T-cell (primary cell): ENCODE measurements around the gene COL15A1. TPM values are rescaled to one million over a fixed set of nuclear protein-coding genes. Genes with fewer than 3 reads are reported as not detected.

Source experiments
- ATAC-seq, 4 experiments: fragments of 200-7000 bp in 3 of 4; fragments of 150-1000 bp in 1 of 4; cut with Tn5 transposase; replicated peaks in 1 of 4; 1 replicate in 3 of 4; 2 replicates in 1 of 4; pipeline ENCODE4 v1.10.0; 2021; ENCODE audit warnings: moderate library complexity in 3 of 4, mild to moderate bottlenecking in 2 of 4, moderate number of reproducible peaks in 1 of 4
- CTCF ChIA-PET, 2 donors: fragments of 300-600 bp; sonication (Branson Sonifier 250); formaldehyde crosslinking; loops; one replicate each; lab custom pipeline; 2022; ENCODE audit warnings: antibody characterized with exemption in 2 of 2; lab: Charles Lee
- POLR2A ChIA-PET, 2 donors: fragments of 300-600 bp; sonication (Branson Sonifier 250); formaldehyde crosslinking; loops; one replicate each; lab custom pipeline; 2022; ENCODE audit warnings: antibody characterized with exemption in 2 of 2; lab: Charles Lee
- DNase-seq, 35 experiments: peaks; one replicate each; pipeline versions ENCODE4 v3.0.0 to v3.0.0-alpha.2; 2013 to 2023
- H3K27ac ChIP-seq: one replicate; pipeline ENCODE4 v1.5.1; 2013; ENCODE audit warnings: low read length
- H3K27me3 ChIP-seq, 2 experiments: replicated peaks in 1 of 2; 1 replicate in 1 of 2; 2 replicates in 1 of 2; pipeline versions ENCODE4 v1.6.1 to v1.7.0; 2013; ENCODE audit warnings: low read length in 1 of 2, mixed read lengths in 1 of 2; ENCODE audit not compliant: control insufficient read depth in 2 of 2, insufficient read depth in 2 of 2; ENCODE audit errors: extremely low read depth in 1 of 2
- H3K36me3 ChIP-seq, 2 donors: 1 replicate in 1 of 2; 2 replicates in 1 of 2; pipeline versions ENCODE4 v1.6.1 to v1.7.0; 2013; ENCODE audit warnings: low read length in 1 of 2; ENCODE audit not compliant: control insufficient read depth in 2 of 2, insufficient read depth in 1 of 2; ENCODE audit errors: extremely low read depth in 1 of 2
- H3K4me1 ChIP-seq, 2 experiments: 1 replicate in 1 of 2; 2 replicates in 1 of 2; pipeline versions ENCODE4 v1.6.1 to v1.7.0; 2013; ENCODE audit warnings: low read length in 2 of 2, mixed read lengths in 1 of 2; ENCODE audit not compliant: insufficient read depth in 2 of 2, control insufficient read depth in 1 of 2; ENCODE audit errors: extremely low read depth in 1 of 2
- H3K4me3 ChIP-seq, 2 donors: 1 replicate in 1 of 2; 2 replicates in 1 of 2; pipeline versions ENCODE4 v1.5.1 to v1.7.0; 2013; ENCODE audit warnings: mild to moderate bottlenecking in 2 of 2, low read length in 1 of 2, moderate library complexity in 1 of 2; ENCODE audit not compliant: control insufficient read depth in 1 of 2; ENCODE audit errors: extremely low read depth in 1 of 2
- H3K9me3 ChIP-seq: 2 replicates; pipeline ENCODE4 v1.7.0; 2013
- H3K27ac Mint-ChIP-seq, 2 donors: one replicate each; pipeline ENCODE4 v1.8.0; 2020 to 2021; ENCODE audit warnings: mild to moderate bottlenecking in 2 of 2, mixed read lengths in 2 of 2
- H3K27me3 Mint-ChIP-seq, 2 donors: one replicate each; pipeline ENCODE4 v1.8.0; 2021 to 2022; ENCODE audit warnings: mixed read lengths in 2 of 2
- H3K36me3 Mint-ChIP-seq: one replicate; pipeline ENCODE4 v1.8.0; 2021; ENCODE audit warnings: mixed read lengths
- H3K4me1 Mint-ChIP-seq, 3 donors: one replicate each; pipeline ENCODE4 v1.8.0; 2020 to 2022; ENCODE audit warnings: mixed read lengths in 3 of 3, mild to moderate bottlenecking in 1 of 3
- H3K4me3 Mint-ChIP-seq, 3 donors: one replicate each; pipeline ENCODE4 v1.8.0; 2020 to 2022; ENCODE audit warnings: mild to moderate bottlenecking in 3 of 3, mixed read lengths in 3 of 3, moderate library complexity in 3 of 3
- H3K9me3 Mint-ChIP-seq, 3 donors: one replicate each; pipeline ENCODE4 v1.8.0; 2020 to 2022; ENCODE audit warnings: mixed read lengths in 3 of 3
- WGBS: methylation state at CpG from one replicate; pipeline ENCODE4 v1.1.5; 2013; ENCODE audit warnings: missing lambda C conversion rate; ENCODE audit not compliant: insufficient coverage; 5-methylcytosine and 5-hydroxymethylcytosine counted together
- total RNA-seq, 35 experiments: library from RNA in 6 of 35; stranded (reverse) in 6 of 35; fragments of 120-200 nt in 1 of 35; gene quantifications; one replicate each; pipeline versions ENCODE4 v1.2.1 to v1.2.4 and lab custom pipeline; 2013 to 2026

COL15A1 gene
- total RNA-seq, 5 donors from 2014 or later (not counting 1 experiment from before 2014, with no cell fraction given), result 0.15 to 0.20 (median 0.19) TPM; not detected in 2

DNA sequence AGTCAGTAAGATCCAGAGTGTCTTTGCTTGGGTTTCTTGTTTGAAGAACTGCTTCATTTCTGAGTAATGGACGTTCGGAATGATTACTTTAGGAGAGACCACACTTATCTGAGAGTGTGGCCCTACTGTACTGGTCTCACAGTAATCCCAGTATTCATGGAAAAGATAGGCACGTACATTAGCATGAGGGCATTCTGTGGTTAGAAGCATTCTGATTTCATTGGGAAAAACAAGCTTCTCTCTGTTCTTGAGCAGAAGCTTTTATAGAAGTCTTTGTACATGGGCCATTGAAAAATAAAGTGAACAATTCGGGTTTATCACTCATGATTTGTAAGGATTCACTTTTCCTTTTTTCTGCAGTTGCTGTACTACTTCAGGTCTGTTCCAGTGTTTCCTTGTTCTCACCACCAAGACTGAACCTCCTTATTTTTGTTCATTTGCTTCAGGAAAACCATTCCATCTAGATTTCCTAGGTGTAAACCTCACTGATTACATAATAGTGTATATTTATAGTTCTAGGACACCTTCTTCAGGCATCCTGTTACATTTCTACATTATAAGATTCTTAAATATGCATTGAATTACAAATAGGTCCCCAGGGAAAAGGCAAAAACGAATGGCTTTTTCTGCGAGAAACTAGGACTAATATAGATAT, 171.3 kb downstream of the COL15A1 start:
- Histone ChIP-seq H3K4me1 (peaks cover 44 to 95% of the 10 kb centered on the region in 2 experiments), H3K9me3 (no peaks in the 10 kb centered on the region), H3K36me3 (no peaks in the 10 kb centered on the region), H3K4me3 (no peak overlapping the region), H3K27ac (peak overlapping the region; percentile 25), H3K27me3 (no peaks in the 10 kb centered on the region)
- 100% methylated on average over 2 of the region's 6 CpGs for WGBS
- H3K36me3 Mint-ChIP-seq, result no peaks in the 10 kb centered on the region
- ChIA-PET CTCF (interaction anchor here (0.6 to 2.0 kb wide), 8 partner anchors 11 to 1192 kb away, joined by 3 to 7 read pairs (median 4); no protein-coding TSS in a partner anchor), POLR2A (no interaction called here)
- no peak for DNase-seq
- H3K4me3 Mint-ChIP-seq, result peak overlapping the region in 1 of 3 donors; percentile 63
- H3K4me1 Mint-ChIP-seq, result peaks cover 89 to 91% (median 90%) of the 10 kb centered on the region in 3 donors
- no peaks in the 10 kb centered on the region for H3K27me3 Mint-ChIP-seq
- no peaks in the 10 kb centered on the region for H3K9me3 Mint-ChIP-seq
- peak overlapping the region; percentile 42 to 69 for H3K27ac Mint-ChIP-seq
- ATAC-seq, result no peak

DNA sequence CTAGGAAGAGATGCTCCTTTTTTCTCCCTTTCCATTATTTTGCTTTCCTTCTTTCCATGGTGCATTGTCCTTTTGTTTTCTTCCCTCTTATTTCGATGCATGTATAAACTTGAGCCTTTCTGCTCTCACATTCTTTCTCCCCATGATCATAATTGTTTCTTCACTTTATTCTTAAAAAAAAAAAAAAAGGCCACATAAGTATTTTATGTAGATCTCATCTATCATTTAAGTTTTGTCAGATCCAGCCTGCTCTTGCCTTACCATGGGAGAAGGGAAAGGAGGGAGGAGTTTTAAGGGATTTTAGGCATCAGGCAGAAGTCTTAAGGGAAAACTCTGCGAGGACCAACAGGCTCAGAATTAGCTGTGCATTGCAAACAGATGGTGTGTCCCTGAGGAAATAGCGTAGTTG, 172.3 kb downstream of the COL15A1 start:
- Mint-ChIP-seq H3K27ac (peak overlapping the region; percentile 1 to 14), H3K4me3 (peak overlapping the region in 1 of 3 donors; percentile 30), H3K4me1 (peaks cover 90 to 91% (median 91%) of the 10 kb centered on the region in 3 donors)

DNA sequence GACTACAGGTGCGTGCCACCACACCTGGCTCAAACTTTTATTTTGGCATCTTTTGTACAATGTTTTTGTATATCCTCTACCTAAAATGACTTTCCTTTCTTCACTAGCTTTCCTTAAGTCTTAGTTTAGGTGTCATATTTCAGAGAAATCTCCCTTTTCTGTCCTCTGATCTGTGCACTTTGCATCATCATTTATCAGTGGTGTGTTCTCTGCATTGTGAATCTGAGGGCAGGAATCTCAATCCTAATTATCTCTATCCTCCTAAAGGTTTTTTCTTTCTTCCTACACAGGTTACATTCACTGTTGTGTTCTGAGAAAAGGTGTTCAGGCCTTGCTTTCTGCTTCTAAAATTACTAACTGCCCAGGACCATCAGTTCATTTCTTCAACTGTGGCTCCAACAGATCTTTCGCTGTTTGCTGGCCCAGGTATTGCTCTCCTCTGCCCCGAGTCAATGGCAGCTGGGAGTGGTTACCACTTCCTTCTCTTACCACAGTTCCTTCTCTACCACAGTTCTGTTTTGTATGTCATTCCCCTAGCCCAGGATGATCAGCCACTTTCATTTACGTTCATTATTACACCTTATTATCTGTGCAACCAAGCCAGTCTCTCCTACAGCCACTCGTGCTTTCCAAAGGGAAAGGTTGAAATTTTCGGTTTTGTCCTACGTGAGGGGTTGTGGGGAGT, 175.2 kb downstream of the COL15A1 start:
- CTCF ChIA-PET, result interaction anchor here in 1 of 2 donors (0.7 to 2.3 kb wide), 8 partner anchors 15 to 122 kb away, joined by 3 to 9 read pairs (median 4); partner anchors contain the start of gene TGFBR1
- DNase-seq (peak in 34 of 35 experiments; percentile 22 to 75 (median 52)), ATAC-seq (peak; percentile 100)
- Mint-ChIP-seq H3K27me3 (no peaks in the 10 kb centered on the region), H3K27ac (peak overlapping the region; percentile 90 to 92), H3K36me3 (peaks cover under 1% of the 10 kb centered on the region), H3K4me3 (peak overlapping the region; percentile 62 to 74 (median 72)), H3K9me3 (no peaks in the 10 kb centered on the region), H3K4me1 (peaks cover 90 to 92% (median 91%) of the 10 kb centered on the region in 3 donors)
- 0% methylated on average over 2 of the region's 7 CpGs for WGBS
- peak overlapping the region; percentile 13 to 33 for H3K4me3 ChIP-seq
- no peaks in the 10 kb centered on the region for H3K9me3 ChIP-seq
- peak overlapping the region; percentile 30 for H3K27ac ChIP-seq
- H3K36me3 ChIP-seq, result no peaks in the 10 kb centered on the region
- peaks cover 29 to 89% of the 10 kb centered on the region in 2 experiments for H3K4me1 ChIP-seq
- no peaks in the 10 kb centered on the region for H3K27me3 ChIP-seq
- POLR2A ChIA-PET, result interaction anchor here (0.5 to 1.0 kb wide), 6 partner anchors 14 to 304 kb away, joined by 3 to 10 read pairs (median 8); partner anchors contain the start of gene TGFBR1 (in 2 of the 2)

More for the DNA sequence above, 172.3 kb downstream of the COL15A1 start:
- Histone ChIP-seq H3K9me3 (no peaks in the 10 kb centered on the region), H3K4me1 (peaks cover 41 to 95% of the 10 kb centered on the region in 2 experiments), H3K27me3 (no peaks in the 10 kb centered on the region), H3K4me3 (no peak overlapping the region), H3K27ac (no peak overlapping the region), H3K36me3 (no peaks in the 10 kb centered on the region)
- DNase-seq (no peak), ATAC-seq (no peak)
- Mint-ChIP-seq H3K9me3 (no peaks in the 10 kb centered on the region), H3K27me3 (no peaks in the 10 kb centered on the region), H3K36me3 (no peaks in the 10 kb centered on the region)
- ChIA-PET POLR2A (no interaction called here), CTCF (no interaction called here)
- WGBS, result 100% methylated on average over 1 of the region's 3 CpGs

DNA sequence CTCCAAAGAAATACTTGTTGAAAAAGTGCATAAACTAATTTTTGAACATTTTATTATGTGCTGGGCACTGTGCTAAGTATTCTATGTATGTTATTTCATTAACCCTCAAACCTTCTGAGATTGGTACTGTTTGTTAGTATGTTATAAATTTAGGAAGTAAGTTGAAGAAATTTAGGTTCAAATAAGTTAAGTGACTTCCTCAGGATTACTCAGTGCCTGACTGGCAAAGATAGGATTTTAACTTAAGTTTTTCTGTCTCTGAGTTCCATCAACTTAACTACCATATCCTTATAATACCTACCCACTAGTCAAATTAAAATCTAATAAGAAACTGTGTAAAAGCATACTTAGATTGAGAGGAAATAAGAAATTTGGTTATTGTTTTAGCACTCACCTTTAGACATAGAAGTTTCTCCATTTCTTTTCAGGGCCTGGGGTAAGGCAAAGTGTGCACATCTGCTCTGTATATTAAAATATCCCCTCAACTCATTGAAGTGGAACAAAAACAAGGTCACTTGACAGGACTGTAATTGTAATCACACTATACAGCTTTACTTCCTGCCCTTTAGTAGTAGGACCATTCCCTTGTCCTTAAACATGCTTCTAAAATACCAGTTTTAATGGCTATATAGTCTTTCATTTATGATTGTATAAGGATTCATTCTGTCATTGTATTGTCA, 176.4 kb downstream of the COL15A1 start:
- peaks cover 89 to 91% (median 90%) of the 10 kb centered on the region in 3 donors for H3K4me1 Mint-ChIP-seq
- peaks cover 4% of the 10 kb centered on the region for H3K36me3 Mint-ChIP-seq
- Histone ChIP-seq H3K4me1 (peaks cover 22 to 81% of the 10 kb centered on the region in 2 experiments), H3K27me3 (no peaks in the 10 kb centered on the region), H3K9me3 (no peaks in the 10 kb centered on the region), H3K36me3 (no peaks in the 10 kb centered on the region), H3K4me3 (no peak overlapping the region), H3K27ac (peak overlapping the region; percentile 30)
- H3K9me3 Mint-ChIP-seq, result no peaks in the 10 kb centered on the region
- H3K27ac Mint-ChIP-seq, result peak overlapping the region; percentile 90 to 92
- no peak for DNase-seq
- H3K27me3 Mint-ChIP-seq, result no peaks in the 10 kb centered on the region
- POLR2A ChIA-PET, result interaction anchor here (0.5 to 1.0 kb wide), 3 partner anchors 12 to 696 kb away, joined by 3 to 10 read pairs (median 9); no protein-coding TSS in a partner anchor
- ATAC-seq, result no peak
- peak overlapping the region; percentile 15 to 72 (median 62) for H3K4me3 Mint-ChIP-seq
- CTCF ChIA-PET, result interaction anchor here (0.6 to 2.3 kb wide), 6 partner anchors 16 to 123 kb away, joined by 3 to 9 read pairs (median 4); no protein-coding TSS in a partner anchor

Other genes starting within 250 kb of the COL15A1 start
- gene GABBR2, start 235.0 kb upstream of the COL15A1 start, total RNA-seq, result under 1 TPM in 1 of 5 donors, not detected in 4; 0.03 TPM
- gene ANKS6, start 147.4 kb upstream of the COL15A1 start, total RNA-seq, result 10 to 100 TPM; 11.7 to 19.0 (median 14.1) TPM
- 10 to 100 TPM in 4 of 5 donors, 1 to 10 TPM in 1; 9.5 to 11.7 (median 11.6) TPM for gene GALNT12, start 136.2 kb upstream of the COL15A1 start, total RNA-seq
- gene TGFBR1, start 161.2 kb downstream of the COL15A1 start, total RNA-seq, result 10 to 100 TPM; 22.3 to 36.9 (median 31.7) TPM